GM12878 (cell line): ENCODE data around the gene OSER1. TPM values are rescaled to one million over a fixed set of nuclear protein-coding genes. Genes with fewer than 3 reads are reported as not detected.

Experiments
- ATAC-seq: fragments of 200-7000 bp; cut with Tn5 transposase; 3 replicates; pipeline ENCODE4 v1.9.1; 2020; ENCODE audit warnings: mild to moderate bottlenecking, moderate library complexity
- BruUV-seq: library from RNA; stranded (reverse); fragments of 400-500 nt; replicated peaks from 2 replicates; lab custom pipeline; 2021; lab: Mats Ljungman, UMichigan
- CTCF ChIA-PET: fragments of 300-600 bp; sonication (Branson Sonifier 250); formaldehyde crosslinking; extraction: SDS; loops from one replicate; lab custom pipeline; 2021; ENCODE audit warnings: inconsistent platforms; lab: Yijun Ruan, JAX
- POLR2A ChIA-PET: fragments of 350-600 bp; formaldehyde crosslinking; extraction: SDS; loops from one replicate; lab custom pipeline; 2021; ENCODE audit warnings: inconsistent platforms; lab: Charles Lee
- RAD21 ChIA-PET: fragments of 300-600 bp; sonication (Branson Sonifier 250); formaldehyde crosslinking; loops from one replicate; lab custom pipeline; 2023; ENCODE audit warnings: antibody characterized with exemption; ENCODE audit not compliant: unreplicated experiment; lab: Charles Lee
- SMC1A ChIA-PET: fragments of 300-600 bp; sonication (Branson Sonifier 250); formaldehyde crosslinking; loops from one replicate; lab custom pipeline; 2023; ENCODE audit not compliant: unreplicated experiment, uncharacterized antibody; lab: Charles Lee
- DNase-seq: peaks from one replicate; pipeline ENCODE4 v3.0.0-alpha.2; 2011; ENCODE audit warnings: low read depth, low spot score
- FAIRE-seq: peaks from 3 replicates; lab custom pipeline; 2011; peaks lifted over from hg19 to GRCh38; lab: Jason Lieb, UNC
- H2AFZ ChIP-seq: 2 replicates; pipeline ENCODE4 v1.6.0; 2011; ENCODE audit warnings: low read depth, low read length, control low read depth; ENCODE audit not compliant: control insufficient read depth
- H3K27ac ChIP-seq: 2 replicates; pipeline ENCODE4 v1.5.1; 2011; ENCODE audit warnings: control low read depth; ENCODE audit not compliant: control insufficient read depth, insufficient read depth
- H3K27me3 ChIP-seq, 2 experiments: replicated peaks in 1 of 2; 2 replicates each; pipeline versions ENCODE4 v1.6.0 to v1.6.1; 2011; ENCODE audit warnings: low read length in 1 of 2; ENCODE audit not compliant: control insufficient read depth in 2 of 2, insufficient read depth in 2 of 2
- H3K36me3 ChIP-seq, 2 experiments: 2 replicates each; pipeline ENCODE4 v1.5.1; 2011; ENCODE audit warnings: low read length in 1 of 2; ENCODE audit not compliant: control insufficient read depth in 2 of 2, insufficient read depth in 2 of 2
- H3K4me1 ChIP-seq: 2 replicates; pipeline ENCODE4 v1.6.1; 2011; ENCODE audit warnings: mild to moderate bottlenecking, low read length, moderate library complexity, mixed read lengths; ENCODE audit not compliant: control insufficient read depth, insufficient read depth
- H3K4me2 ChIP-seq: 2 replicates; pipeline ENCODE4 v1.6.0; 2011; ENCODE audit warnings: control low read depth; ENCODE audit not compliant: control insufficient read depth, insufficient read depth
- H3K4me3 ChIP-seq: fragments of 200-600 bp; sonication (generic); 2 replicates; pipeline ENCODE4 v1.5.1; 2016
- H3K79me2 ChIP-seq: 2 replicates; pipeline ENCODE4 v1.6.0; 2011; ENCODE audit warnings: low read length; ENCODE audit not compliant: control insufficient read depth, insufficient read depth
- H3K9ac ChIP-seq: 2 replicates; pipeline ENCODE4 v1.8.0; 2011; ENCODE audit warnings: low read length, control low read depth, mixed read lengths; ENCODE audit not compliant: control insufficient read depth, insufficient read depth
- H3K9me3 ChIP-seq: replicated peaks from 3 replicates; pipeline ENCODE4 v1.5.1; 2011; ENCODE audit warnings: mild to moderate bottlenecking, low read length; ENCODE audit not compliant: control insufficient read depth, insufficient read depth
- H4K20me1 ChIP-seq: 2 replicates; pipeline ENCODE4 v1.6.0; 2011; ENCODE audit not compliant: control insufficient read depth, insufficient read depth
- ATF7 ChIP-seq: fragments of 450-650 bp; IDR thresholded peaks from 2 replicates; pipeline ENCODE4 v1.6.1; 2016; ENCODE audit warnings: low read depth, mild to moderate bottlenecking
- CEBPB ChIP-seq, 2 experiments: fragments of 150-350 bp in 1 of 2; IDR thresholded peaks; 2 replicates each; pipeline ENCODE4 v1.6.1; 2012 to 2014; ENCODE audit warnings: low read depth in 2 of 2, low read length in 2 of 2, borderline replicate concordance in 1 of 2, inconsistent platforms in 1 of 2
- E2F4 ChIP-seq: IDR thresholded peaks from 2 replicates; pipeline ENCODE4 v1.6.1; 2012; ENCODE audit warnings: low read depth, low read length, improper control_type of control experiment
- ETV6 ChIP-seq, 2 experiments: fragments of 450-650 bp in 1 of 2; IDR thresholded peaks in 1 of 2; conservative IDR thresholded peaks in 1 of 2; 2 replicates each; pipeline ENCODE4 v1.6.1; 2014; ENCODE audit warnings: antibody characterized with exemption in 1 of 2, borderline replicate concordance in 1 of 2, low read depth in 1 of 2, mild to moderate bottlenecking in 1 of 2, moderate library complexity in 1 of 2
- GATAD2B ChIP-seq: fragments of 450-650 bp; conservative IDR thresholded peaks from 2 replicates; pipeline ENCODE4 v1.6.1; 2017; ENCODE audit warnings: low read depth, mild to moderate bottlenecking, moderate library complexity
- JUNB ChIP-seq: IDR thresholded peaks from 2 replicates; pipeline ENCODE4 v1.6.1; 2016; ENCODE audit warnings: antibody characterized with exemption, mild to moderate bottlenecking
- KAT2A ChIP-seq: conservative IDR thresholded peaks from 2 replicates; pipeline ENCODE4 v1.6.1; 2011; ENCODE audit warnings: low read depth, low read length; ENCODE audit not compliant: control insufficient read depth
- KLF5 ChIP-seq: fragments of 450-650 bp; IDR thresholded peaks from 2 replicates; pipeline ENCODE4 v1.6.1; 2014; ENCODE audit warnings: mild to moderate bottlenecking; ENCODE audit not compliant: partially characterized antibody
- MEF2B ChIP-seq: fragments of 450-650 bp; IDR thresholded peaks from 2 replicates; pipeline ENCODE4 v1.6.1; 2018; ENCODE audit warnings: mild to moderate bottlenecking, moderate library complexity; ENCODE audit not compliant: partially characterized antibody, poor library complexity, severe bottlenecking
- NBN ChIP-seq: fragments of 450-650 bp; IDR thresholded peaks from 2 replicates; pipeline ENCODE4 v1.6.1; 2016
- NR2C1 ChIP-seq: fragments of 450-650 bp; IDR thresholded peaks from 2 replicates; pipeline ENCODE4 v1.6.1; 2017; ENCODE audit warnings: antibody characterized with exemption, mild to moderate bottlenecking, moderate library complexity
- PAX8 ChIP-seq: fragments of 450-650 bp; IDR thresholded peaks from 2 replicates; pipeline ENCODE4 v1.6.1; 2017; ENCODE audit warnings: mild to moderate bottlenecking, moderate library complexity
- RBBP5 ChIP-seq: fragments of 200-600 bp; sonication (generic); conservative IDR thresholded peaks from 2 replicates; pipeline ENCODE4 v1.6.1; 2016
- RFX5 ChIP-seq: IDR thresholded peaks from 2 replicates; pipeline ENCODE4 v1.6.1; 2011; ENCODE audit warnings: low read depth, low read length, improper control_type of control experiment
- SIX5 ChIP-seq: IDR thresholded peaks from 2 replicates; pipeline ENCODE4 v1.6.1; 2011; ENCODE audit warnings: mild to moderate bottlenecking, low read depth, low read length, moderate library complexity; ENCODE audit not compliant: severe bottlenecking
- TAF1 ChIP-seq: IDR thresholded peaks from 2 replicates; pipeline ENCODE4 v1.6.1; 2011; ENCODE audit warnings: mild to moderate bottlenecking, low read depth, low read length, borderline replicate concordance
- USF1 ChIP-seq: IDR thresholded peaks from 2 replicates; pipeline ENCODE4 v1.6.1; 2011; ENCODE audit warnings: borderline replicate concordance, low read depth, mild to moderate bottlenecking, moderate library complexity, mixed read lengths, low read length; ENCODE audit not compliant: insufficient read depth; ENCODE audit errors: extremely low read length
- ZNF217 ChIP-seq: fragments of 450-650 bp; IDR thresholded peaks from 2 replicates; pipeline ENCODE4 v1.6.1; 2017; ENCODE audit warnings: antibody characterized with exemption, mild to moderate bottlenecking
- ZNF274 ChIP-seq: IDR thresholded peaks from one replicate; pipeline ENCODE4 v1.8.0; 2011; ENCODE audit not compliant: insufficient read length, insufficient read depth
- WGBS: methylation state at CpG from one replicate; pipeline ENCODE4 v1.1.6; 2016; ENCODE audit warnings: low lambda C conversion rate; ENCODE audit not compliant: insufficient replicate concordance, insufficient coverage; ENCODE audit errors: missing lambda C conversion rate; 5-methylcytosine and 5-hydroxymethylcytosine counted together
- in situ Hi-C: fragments of 300-500 bp; cut with MboI; formaldehyde crosslinking; loops from 9 replicates; pipeline ENCODE4 v1.14.3; 2018; ENCODE audit warnings: mixed read lengths
- intact Hi-C: fragments of 100-400 bp; cut with micrococcal nuclease; formaldehyde crosslinking; loops from one replicate; pipeline ENCODE4 v1.14.2; 2022; ENCODE audit not compliant: unreplicated experiment
- polyA plus RNA-seq, 11 experiments: library from polyadenylated mRNA; depleted of rRNA in 4 of 11; unstranded in 6 of 11; stranded (reverse) in 5 of 11; fragments of >200 nt; fragmentation: Nextera tagmentation in 4 of 11; fragmentation: Illumina TruSeq in 1 of 11; extraction: Ambion mirVana in 4 of 11; extraction: Trizol in 1 of 11; gene quantifications; 1 replicate in 1 of 11; 2 replicates in 10 of 11; pipeline versions ENCODE4 v1.2.1 to v1.2.3, GENCODE V29; 2011 to 2016; ENCODE audit warnings: inconsistent platforms in 2 of 11, missing spikeins in 2 of 11, low read depth in 1 of 11
- total RNA-seq, 4 experiments: library from RNA; depleted of rRNA in 3 of 4; stranded (reverse); fragments of >200 nt in 3 of 4; fragmentation: Illumina TruSeq in 1 of 4; extraction: Trizol in 1 of 4; gene quantifications; 2 replicates each; pipeline versions ENCODE4 v1.2.1 to v1.2.3, GENCODE V29; 2013 to 2021
- TF ChIP-seq, protein P1 (sequence below): IDR thresholded peaks from 2 replicates; pipeline ENCODE4 v1.6.1; 2011; ENCODE audit warnings: borderline replicate concordance, low read depth, mild to moderate bottlenecking, moderate library complexity, low read length; ENCODE audit not compliant: insufficient read depth, poor library complexity, severe bottlenecking

OSER1 gene
- total and polyA plus RNA-seq, 10 of the 15 experiments (the other 5 are each of a cell fraction or from before 2014, with no cell fraction given): 19.3 to 63.8 (median 28.4) TPM

DNA sequence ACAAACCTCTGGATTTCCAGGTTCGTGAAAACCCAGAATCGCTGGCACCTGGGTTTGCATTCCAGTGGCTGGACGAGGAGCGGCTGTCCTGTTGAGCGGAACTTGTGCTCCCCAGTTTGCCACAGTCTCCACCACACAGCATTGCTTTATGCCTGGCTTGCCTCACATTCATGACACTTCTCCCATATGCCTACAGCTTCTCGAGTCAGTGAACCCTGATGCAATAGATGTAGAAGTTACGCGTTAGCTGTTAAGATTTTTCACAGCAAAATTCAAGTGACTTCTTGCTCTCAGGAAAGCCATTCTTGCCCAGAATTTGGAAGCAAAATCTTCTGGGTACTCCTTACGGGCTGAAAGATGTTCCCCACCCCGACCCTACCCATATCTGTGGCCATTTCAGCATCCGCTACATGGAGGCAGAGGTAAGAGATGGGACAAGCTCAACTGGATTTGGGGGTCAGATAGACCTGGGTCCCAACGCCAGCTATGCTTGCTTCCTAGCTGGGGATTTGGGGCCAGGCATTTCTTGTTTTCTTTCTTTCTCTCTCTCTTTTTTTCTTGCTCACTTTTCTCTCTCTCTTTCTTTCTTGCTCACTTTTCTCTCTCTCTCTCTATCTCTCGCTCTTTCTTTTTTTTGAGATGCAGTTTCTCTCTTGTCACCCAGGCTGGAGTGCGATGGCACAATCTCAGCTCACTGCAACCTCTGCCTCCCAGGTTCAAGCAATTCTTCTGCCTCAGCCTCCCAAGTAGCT lies 24.2 kb upstream of the OSER1 start (continued):
- TF ChIP-seq, protein P1, sequence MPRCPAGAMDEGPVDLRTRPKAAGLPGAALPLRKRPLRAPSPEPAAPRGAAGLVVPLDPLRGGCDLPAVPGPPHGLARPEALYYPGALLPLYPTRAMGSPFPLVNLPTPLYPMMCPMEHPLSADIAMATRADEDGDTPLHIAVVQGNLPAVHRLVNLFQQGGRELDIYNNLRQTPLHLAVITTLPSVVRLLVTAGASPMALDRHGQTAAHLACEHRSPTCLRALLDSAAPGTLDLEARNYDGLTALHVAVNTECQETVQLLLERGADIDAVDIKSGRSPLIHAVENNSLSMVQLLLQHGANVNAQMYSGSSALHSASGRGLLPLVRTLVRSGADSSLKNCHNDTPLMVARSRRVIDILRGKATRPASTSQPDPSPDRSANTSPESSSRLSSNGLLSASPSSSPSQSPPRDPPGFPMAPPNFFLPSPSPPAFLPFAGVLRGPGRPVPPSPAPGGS: no peak
- TF ChIP-seq MEF2B: no peak
- TF ChIP-seq ATF7: no peak
- TF ChIP-seq E2F4: no peak
- TF ChIP-seq NR2C1: no peak
- TF ChIP-seq GATAD2B: no peak

DNA sequence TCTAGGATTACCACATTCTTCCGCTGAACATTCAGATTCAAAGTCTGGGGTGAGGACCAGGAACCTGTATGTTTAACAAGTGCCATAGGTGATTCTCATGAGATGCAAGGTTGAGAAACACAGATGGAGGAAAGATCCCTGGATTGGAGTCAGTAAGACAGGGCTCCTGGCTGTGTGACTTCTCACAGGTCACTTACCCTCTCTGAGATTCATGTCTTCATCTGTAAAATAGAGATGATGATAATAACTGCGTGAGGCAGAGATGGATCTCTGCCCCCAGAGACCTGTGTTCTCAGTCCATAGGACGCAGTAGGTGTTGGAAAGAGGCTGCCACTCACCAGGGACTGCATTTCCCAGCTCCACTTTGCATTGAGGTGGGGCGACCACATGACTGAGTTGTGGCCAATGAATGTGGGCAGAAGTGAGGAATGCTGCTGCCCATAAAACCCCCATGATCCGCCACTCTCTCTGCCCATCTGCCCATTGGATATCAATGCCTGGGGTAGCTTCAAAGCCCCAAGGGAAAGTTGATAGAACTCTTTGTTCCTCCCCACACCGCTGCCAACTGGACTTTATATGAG lies 23.0 kb upstream of the OSER1 start:
- FAIRE-seq: no peak
- Histone ChIP-seq H3K4me1 (no peaks in the 10 kb centered on the region), H3K9me3 (no peaks in the 10 kb centered on the region), H3K4me2 (no peak overlapping the region), H3K27me3 (no peaks in the 10 kb centered on the region; a peak in 1 of 4 replicates), H3K4me3 (no peak overlapping the region), H4K20me1 (no peaks in the 10 kb centered on the region), H3K79me2 (no peaks in the 10 kb centered on the region), H3K27ac (no peak overlapping the region), H3K36me3 (no peaks in the 10 kb centered on the region), H3K9ac (no peak overlapping the region), H2AFZ (no peak overlapping the region)
- DNase-seq: no peak
- intact Hi-C loops: no loop called here
- RAD21 ChIA-PET: no interaction called here
- no TSS peak for BruUV-seq
- no peak for ATAC-seq
- 37% methylated on average over 6 of the region's 6 CpGs for WGBS
- POLR2A ChIA-PET: no interaction called here
- in situ Hi-C loops: no loop called here
- CTCF ChIA-PET: interaction anchor here (0.7 to 3.6 kb wide), 3 partner anchors 13 to 18 kb away, joined by 3 to 12 read pairs (median 3); no protein-coding TSS in a partner anchor
- SMC1A ChIA-PET: interaction anchor here (0.9 kb wide), 1 partner anchor 16 kb away, joined by 5 read pairs; no protein-coding TSS in a partner anchor
- TF ChIP-seq ZNF217: no peak
- TF ChIP-seq USF1: no peak
- no peak for TF ChIP-seq SIX5
- no peak for TF ChIP-seq JUNB
- TF ChIP-seq ETV6 (conservative IDR thresholded peaks at IDR 0.05 in 1 of 2, IDR thresholded peaks at IDR 0.05 in 1 of 2; ENCODE audit: borderline replicate concordance in 1 of 2, low read depth in 1 of 2): no peak
- TF ChIP-seq TAF1: no peak
- TF ChIP-seq CEBPB (IDR thresholded peaks at IDR 0.05; ENCODE audit: borderline replicate concordance in 1 of 2, low read depth in 2 of 2, low read length in 2 of 2): no peak
- no peak for TF ChIP-seq KLF5
- TF ChIP-seq ZNF274: no peak
- no peak for TF ChIP-seq PAX8
- TF ChIP-seq KAT2A: no peak
- TF ChIP-seq RFX5: no peak
- no peak for TF ChIP-seq RBBP5
- no peak for TF ChIP-seq NBN
